GM23338 (cell line): ENCODE results near the gene FAT4. TPM values are rescaled to one million over a fixed set of nuclear protein-coding genes. Genes with fewer than 3 reads are reported as not detected.

Source experiments
- ATAC-seq: fragments of 200-7000 bp; cut with Tn5 transposase; 3 replicates; pipeline ENCODE4 v1.9.1; 2020
- DNase-seq: peaks from one replicate; pipeline ENCODE4 v3.0.0-alpha.2; 2015; ENCODE audit warnings: low spot score
- H2AFZ ChIP-seq: fragments of 200-600 bp; sonication (generic); 2 replicates; pipeline ENCODE4 v1.8.0; 2016; ENCODE audit warnings: antibody characterized with exemption, mild to moderate bottlenecking, moderate library complexity
- H3F3A ChIP-seq: fragments of 200-600 bp; sonication (generic); replicated peaks from 2 replicates; pipeline ENCODE4 v1.8.0; 2017; ENCODE audit warnings: antibody characterized with exemption, mixed run types, low read depth
- H3K27ac ChIP-seq: fragments of 200-600 bp; sonication (generic); 2 replicates; pipeline ENCODE4 v1.6.1; 2016; ENCODE audit warnings: low read depth
- H3K27me3 ChIP-seq: fragments of 200-600 bp; sonication (generic); 2 replicates; pipeline ENCODE4 v1.8.0; 2016; ENCODE audit warnings: mild to moderate bottlenecking, mixed run types, moderate library complexity; ENCODE audit not compliant: insufficient read depth
- H3K36me3 ChIP-seq: fragments of 200-600 bp; sonication (generic); 2 replicates; pipeline ENCODE4 v1.8.0; 2016; ENCODE audit warnings: mild to moderate bottlenecking; ENCODE audit not compliant: insufficient read depth
- H3K4me1 ChIP-seq: fragments of 200-600 bp; sonication (generic); 2 replicates; pipeline ENCODE4 v1.8.0; 2016; ENCODE audit warnings: mild to moderate bottlenecking, moderate library complexity; ENCODE audit not compliant: insufficient read depth
- H3K4me2 ChIP-seq: fragments of 200-600 bp; sonication (generic); 2 replicates; pipeline ENCODE4 v1.7.1; 2017; ENCODE audit warnings: mixed run types
- H3K4me3 ChIP-seq: fragments of 200-600 bp; sonication (generic); 2 replicates; pipeline ENCODE4 v1.6.1; 2016; ENCODE audit warnings: mixed run types
- H3K79me2 ChIP-seq: fragments of 200-600 bp; sonication (generic); replicated peaks from 2 replicates; pipeline ENCODE4 v1.8.0; 2017; ENCODE audit warnings: mild to moderate bottlenecking; ENCODE audit not compliant: insufficient read depth
- H3K9me2 ChIP-seq: fragments of 200-600 bp; sonication (generic); 2 replicates; pipeline ENCODE4 v1.8.0; 2017; ENCODE audit not compliant: insufficient read depth
- H4K20me1 ChIP-seq: fragments of 200-600 bp; sonication (generic); replicated peaks from 2 replicates; pipeline ENCODE4 v1.8.0; 2017; ENCODE audit warnings: mild to moderate bottlenecking; ENCODE audit not compliant: insufficient read depth
- H3K27ac Mint-ChIP-seq: 2 replicates; pipeline ENCODE4 v1.8.0; 2020; ENCODE audit warnings: inconsistent platforms, mild to moderate bottlenecking, moderate library complexity, mixed read lengths
- H3K27me3 Mint-ChIP-seq: 3 replicates; pipeline ENCODE4 v1.8.0; 2022; ENCODE audit warnings: low read depth, mild to moderate bottlenecking, moderate library complexity, mixed read lengths, inconsistent platforms; ENCODE audit not compliant: insufficient read depth, poor library complexity
- H3K36me3 Mint-ChIP-seq: 3 replicates; pipeline ENCODE4 v1.8.0; 2021; ENCODE audit warnings: low read depth, mild to moderate bottlenecking, inconsistent platforms, moderate library complexity, mixed read lengths
- H3K4me1 Mint-ChIP-seq: 3 replicates; pipeline ENCODE4 v1.8.0; 2020; ENCODE audit warnings: mild to moderate bottlenecking, inconsistent platforms, mixed read lengths
- H3K4me3 Mint-ChIP-seq: 3 replicates; pipeline ENCODE4 v1.8.0; 2021; ENCODE audit warnings: moderate library complexity, mild to moderate bottlenecking, inconsistent platforms, mixed read lengths
- H3K9me3 Mint-ChIP-seq: 3 replicates; pipeline ENCODE4 v1.8.0; 2020; ENCODE audit warnings: moderate library complexity, mild to moderate bottlenecking, inconsistent platforms, mixed read lengths
- CREB1 ChIP-seq: fragments of 250-450 bp; sonication (Bioruptor Pico); IDR thresholded peaks from 2 replicates; pipeline ENCODE4 v1.5.0; 2020; ENCODE audit warnings: low read depth, mild to moderate bottlenecking, moderate library complexity
- EZH2phosphoT487 ChIP-seq: fragments of 200-600 bp; sonication (generic); IDR thresholded peaks from one replicate; pipeline ENCODE4 v1.8.1; 2018; ENCODE audit warnings: antibody characterized with exemption; ENCODE audit not compliant: unreplicated experiment
- STAT1 ChIP-seq: IDR thresholded peaks from one replicate; pipeline ENCODE4 v1.6.1; 2016; ENCODE audit warnings: antibody characterized with exemption; ENCODE audit not compliant: unreplicated experiment
- polyA plus RNA-seq: library from polyadenylated mRNA; unstranded; fragments of >200 nt; fragmentation: Nextera tagmentation; extraction: Ambion mirVana; gene quantifications from 2 replicates; pipeline ENCODE4 v1.2.1, GENCODE V29; 2016
- total RNA-seq: library from RNA; depleted of rRNA; stranded (reverse); fragments of >200 nt; shearing (Covaris generic); gene quantifications from 2 replicates; pipeline ENCODE4 v1.2.3, GENCODE V29; 2014
- TF ChIP-seq, protein P1 (sequence below): IDR thresholded peaks from 2 replicates; pipeline ENCODE4 v1.6.1; 2016; ENCODE audit warnings: antibody characterized with exemption
- TF ChIP-seq, protein P2 (sequence below): IDR thresholded peaks from one replicate; pipeline ENCODE4 v1.6.1; 2018; ENCODE audit warnings: antibody characterized with exemption; ENCODE audit not compliant: unreplicated experiment
- TF ChIP-seq, protein P3 (sequence below), 2 experiments: fragments of 200-600 bp in 1 of 2; sonication (generic) in 1 of 2; conservative IDR thresholded peaks; 2 replicates each; pipeline versions ENCODE4 v1.5.1 to v1.6.1; 2016 to 2017; ENCODE audit warnings: antibody characterized with exemption in 2 of 2, low read depth in 2 of 2, mild to moderate bottlenecking in 2 of 2, moderate library complexity in 1 of 2

The FAT4 gene
- total and polyA plus RNA-seq, 2 experiments from 2014 or later = 0.53 to 6.8 TPM

GRCh38 chr4:125311503-125311902 is 3.3 kb upstream of the FAT4 start (continued):
- no peak for TF ChIP-seq EZH2phosphoT487
- TF ChIP-seq CREB1 = no peak
- TF ChIP-seq, protein P1, sequence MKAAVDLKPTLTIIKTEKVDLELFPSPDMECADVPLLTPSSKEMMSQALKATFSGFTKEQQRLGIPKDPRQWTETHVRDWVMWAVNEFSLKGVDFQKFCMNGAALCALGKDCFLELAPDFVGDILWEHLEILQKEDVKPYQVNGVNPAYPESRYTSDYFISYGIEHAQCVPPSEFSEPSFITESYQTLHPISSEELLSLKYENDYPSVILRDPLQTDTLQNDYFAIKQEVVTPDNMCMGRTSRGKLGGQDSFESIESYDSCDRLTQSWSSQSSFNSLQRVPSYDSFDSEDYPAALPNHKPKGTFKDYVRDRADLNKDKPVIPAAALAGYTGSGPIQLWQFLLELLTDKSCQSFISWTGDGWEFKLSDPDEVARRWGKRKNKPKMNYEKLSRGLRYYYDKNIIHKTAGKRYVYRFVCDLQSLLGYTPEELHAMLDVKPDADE = no peak
- TF ChIP-seq STAT1 = no peak
- TF ChIP-seq, protein P2, sequence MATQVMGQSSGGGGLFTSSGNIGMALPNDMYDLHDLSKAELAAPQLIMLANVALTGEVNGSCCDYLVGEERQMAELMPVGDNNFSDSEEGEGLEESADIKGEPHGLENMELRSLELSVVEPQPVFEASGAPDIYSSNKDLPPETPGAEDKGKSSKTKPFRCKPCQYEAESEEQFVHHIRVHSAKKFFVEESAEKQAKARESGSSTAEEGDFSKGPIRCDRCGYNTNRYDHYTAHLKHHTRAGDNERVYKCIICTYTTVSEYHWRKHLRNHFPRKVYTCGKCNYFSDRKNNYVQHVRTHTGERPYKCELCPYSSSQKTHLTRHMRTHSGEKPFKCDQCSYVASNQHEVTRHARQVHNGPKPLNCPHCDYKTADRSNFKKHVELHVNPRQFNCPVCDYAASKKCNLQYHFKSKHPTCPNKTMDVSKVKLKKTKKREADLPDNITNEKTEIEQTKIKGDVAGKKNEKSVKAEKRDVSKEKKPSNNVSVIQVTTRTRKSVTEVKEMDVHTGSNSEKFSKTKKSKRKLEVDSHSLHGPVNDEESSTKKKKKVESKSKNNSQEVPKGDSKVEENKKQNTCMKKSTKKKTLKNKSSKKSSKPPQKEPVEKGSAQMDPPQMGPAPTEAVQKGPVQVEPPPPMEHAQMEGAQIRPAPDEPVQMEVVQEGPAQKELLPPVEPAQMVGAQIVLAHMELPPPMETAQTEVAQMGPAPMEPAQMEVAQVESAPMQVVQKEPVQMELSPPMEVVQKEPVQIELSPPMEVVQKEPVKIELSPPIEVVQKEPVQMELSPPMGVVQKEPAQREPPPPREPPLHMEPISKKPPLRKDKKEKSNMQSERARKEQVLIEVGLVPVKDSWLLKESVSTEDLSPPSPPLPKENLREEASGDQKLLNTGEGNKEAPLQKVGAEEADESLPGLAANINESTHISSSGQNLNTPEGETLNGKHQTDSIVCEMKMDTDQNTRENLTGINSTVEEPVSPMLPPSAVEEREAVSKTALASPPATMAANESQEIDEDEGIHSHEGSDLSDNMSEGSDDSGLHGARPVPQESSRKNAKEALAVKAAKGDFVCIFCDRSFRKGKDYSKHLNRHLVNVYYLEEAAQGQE = no peak

- Mint-ChIP-seq H3K4me3 (peak overlapping the region; percentile 55; the same call in 2 of the 3 replicates), H3K4me1 (peaks cover 22% of the 10 kb centered on the region), H3K27ac (no peak overlapping the region), H3K9me3 (no peaks in the 10 kb centered on the region; the same call in 2 of the 3 replicates), H3K27me3 (peaks cover 41% of the 10 kb centered on the region), H3K36me3 (no peaks in the 10 kb centered on the region)
- Histone ChIP-seq H3K27ac (no peak overlapping the region), H3K4me2 (peak overlapping the region; percentile 98), H3F3A (no peaks in the 10 kb centered on the region; the same call in 1 of the 2 replicates), H3K4me3 (0 out of 2 replicates have a peak overlapping the region, but pooled peaks have one; percentile 92), H3K79me2 (no peaks in the 10 kb centered on the region), H2AFZ (no peak overlapping the region), H3K9me2 (no peaks in the 10 kb centered on the region), H3K27me3 (peaks cover 29% of the 10 kb centered on the region), H3K4me1 (peaks cover 10% of the 10 kb centered on the region), H3K36me3 (no peaks in the 10 kb centered on the region), H4K20me1 (no peaks in the 10 kb centered on the region)
- DNase-seq = peak; percentile 94
- TF ChIP-seq EZH2phosphoT487 (no peak), CREB1 (peak; percentile 76)
- TF ChIP-seq, protein P3, sequence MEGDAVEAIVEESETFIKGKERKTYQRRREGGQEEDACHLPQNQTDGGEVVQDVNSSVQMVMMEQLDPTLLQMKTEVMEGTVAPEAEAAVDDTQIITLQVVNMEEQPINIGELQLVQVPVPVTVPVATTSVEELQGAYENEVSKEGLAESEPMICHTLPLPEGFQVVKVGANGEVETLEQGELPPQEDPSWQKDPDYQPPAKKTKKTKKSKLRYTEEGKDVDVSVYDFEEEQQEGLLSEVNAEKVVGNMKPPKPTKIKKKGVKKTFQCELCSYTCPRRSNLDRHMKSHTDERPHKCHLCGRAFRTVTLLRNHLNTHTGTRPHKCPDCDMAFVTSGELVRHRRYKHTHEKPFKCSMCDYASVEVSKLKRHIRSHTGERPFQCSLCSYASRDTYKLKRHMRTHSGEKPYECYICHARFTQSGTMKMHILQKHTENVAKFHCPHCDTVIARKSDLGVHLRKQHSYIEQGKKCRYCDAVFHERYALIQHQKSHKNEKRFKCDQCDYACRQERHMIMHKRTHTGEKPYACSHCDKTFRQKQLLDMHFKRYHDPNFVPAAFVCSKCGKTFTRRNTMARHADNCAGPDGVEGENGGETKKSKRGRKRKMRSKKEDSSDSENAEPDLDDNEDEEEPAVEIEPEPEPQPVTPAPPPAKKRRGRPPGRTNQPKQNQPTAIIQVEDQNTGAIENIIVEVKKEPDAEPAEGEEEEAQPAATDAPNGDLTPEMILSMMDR (conservative IDR thresholded peaks at IDR 0.05; ENCODE audit: low read depth in 2 of 2) = peak; percentile 93 to 97
- ATAC-seq = peak; percentile 0; the same call in 2 of the 3 replicates
Measured at GRCh38 chr4:125313497-125313896, 1.3 kb upstream of the FAT4 start.
